HepG2 (cell line): ENCODE results near the gene PAPPA.

ENCODE experiments used
- BRCA1 ChIP-seq: sonication (generic); formaldehyde crosslinking; IDR thresholded peaks from 2 replicates; pipeline ENCODE4 v1.4.0; 2020; ENCODE audit warnings: missing genetic modification reagents
- GATAD1 ChIP-seq: IDR thresholded peaks from 2 replicates; pipeline ENCODE4 v1.6.1; 2016; ENCODE audit warnings: missing genetic modification reagents, missing compliant biosample characterization
- KLF12 ChIP-seq: sonication (generic); formaldehyde crosslinking; IDR thresholded peaks from 2 replicates; pipeline ENCODE4 v1.4.0; 2020; ENCODE audit warnings: missing genetic modification reagents, borderline replicate concordance
- NFYC ChIP-seq: IDR thresholded peaks from 2 replicates; pipeline ENCODE4 v1.6.1; 2016; ENCODE audit warnings: missing genetic modification reagents, missing compliant biosample characterization
- SIN3A ChIP-seq: IDR thresholded peaks from 2 replicates; pipeline ENCODE4 v1.6.1; 2011; ENCODE audit warnings: low read depth, mild to moderate bottlenecking, control low read depth, low read length, borderline replicate concordance
- ZNF296 ChIP-seq: sonication (generic); formaldehyde crosslinking; conservative IDR thresholded peaks from 2 replicates; pipeline ENCODE4 v1.5.0; 2020; ENCODE audit warnings: mild to moderate bottlenecking, missing genetic modification reagents
- ZNF30 ChIP-seq: sonication (generic); formaldehyde crosslinking; IDR thresholded peaks from 2 replicates; pipeline ENCODE4 v1.5.0; 2020; ENCODE audit warnings: mild to moderate bottlenecking, missing genetic modification reagents
- TF ChIP-seq, protein P1 (sequence below): sonication (generic); formaldehyde crosslinking; IDR thresholded peaks from 2 replicates; pipeline ENCODE4 v1.5.0; 2020; ENCODE audit warnings: mild to moderate bottlenecking, missing genetic modification reagents, moderate library complexity

DNA sequence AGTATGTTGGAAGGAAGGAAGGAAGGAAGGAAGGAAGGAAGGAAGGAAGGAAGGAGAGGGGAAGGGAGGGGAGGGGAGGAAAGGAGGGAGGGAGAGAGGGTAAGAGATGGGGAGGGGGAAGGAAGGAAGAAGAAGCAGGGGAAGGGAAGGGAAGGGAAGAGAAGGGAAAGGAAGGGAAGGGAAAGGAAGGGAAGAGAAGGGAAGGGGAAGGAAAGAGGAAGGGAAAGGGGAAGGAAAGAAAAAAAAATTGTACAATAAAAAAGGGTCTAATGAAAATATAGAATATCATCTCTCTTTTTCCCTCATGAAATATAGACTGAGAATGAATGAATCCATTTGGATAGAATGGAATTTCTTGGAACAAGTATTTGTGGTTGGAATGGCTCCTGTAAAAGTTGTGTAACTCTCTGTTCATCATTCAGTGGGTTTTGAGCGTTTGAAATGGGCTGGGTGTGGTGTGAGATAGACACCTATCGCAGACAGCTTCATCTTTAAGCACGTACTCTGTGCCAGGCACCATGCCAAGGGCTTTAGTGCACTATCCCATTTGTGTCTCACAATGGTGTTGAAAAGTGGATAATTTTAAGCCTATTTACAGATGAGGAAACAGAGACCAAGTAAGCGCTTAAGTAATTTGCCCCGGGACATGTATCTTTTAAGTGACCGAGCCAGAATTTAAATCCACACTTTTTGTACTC lies 11.6 kb upstream of the PAPPA start:
- TF ChIP-seq BRCA1 (CRISPR knock-in tag) (no peak), KLF12 (CRISPR knock-in tag) (no peak), ZNF296 (CRISPR knock-in tag) (no peak), SIN3A (no peak), GATAD1 (CRISPR knock-in tag) (no peak), ZNF30 (CRISPR knock-in tag) (no peak), NFYC (CRISPR knock-in tag) (no peak)
- TF ChIP-seq, protein P1, sequence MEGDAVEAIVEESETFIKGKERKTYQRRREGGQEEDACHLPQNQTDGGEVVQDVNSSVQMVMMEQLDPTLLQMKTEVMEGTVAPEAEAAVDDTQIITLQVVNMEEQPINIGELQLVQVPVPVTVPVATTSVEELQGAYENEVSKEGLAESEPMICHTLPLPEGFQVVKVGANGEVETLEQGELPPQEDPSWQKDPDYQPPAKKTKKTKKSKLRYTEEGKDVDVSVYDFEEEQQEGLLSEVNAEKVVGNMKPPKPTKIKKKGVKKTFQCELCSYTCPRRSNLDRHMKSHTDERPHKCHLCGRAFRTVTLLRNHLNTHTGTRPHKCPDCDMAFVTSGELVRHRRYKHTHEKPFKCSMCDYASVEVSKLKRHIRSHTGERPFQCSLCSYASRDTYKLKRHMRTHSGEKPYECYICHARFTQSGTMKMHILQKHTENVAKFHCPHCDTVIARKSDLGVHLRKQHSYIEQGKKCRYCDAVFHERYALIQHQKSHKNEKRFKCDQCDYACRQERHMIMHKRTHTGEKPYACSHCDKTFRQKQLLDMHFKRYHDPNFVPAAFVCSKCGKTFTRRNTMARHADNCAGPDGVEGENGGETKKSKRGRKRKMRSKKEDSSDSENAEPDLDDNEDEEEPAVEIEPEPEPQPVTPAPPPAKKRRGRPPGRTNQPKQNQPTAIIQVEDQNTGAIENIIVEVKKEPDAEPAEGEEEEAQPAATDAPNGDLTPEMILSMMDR (CRISPR knock-in tag): no peak
